Trophoblast cell (in vitro differentiated cells and primary cell): ENCODE results near the gene ARHGEF6.

Experiments used
- DNase-seq, 2 donors: peaks; one replicate each; pipeline ENCODE4 v3.0.0-alpha.2; 2016
- H2AFZ ChIP-seq: 2 replicates; pipeline ENCODE4 v1.6.1; 2013; ENCODE audit warnings: low read length, moderate library complexity, mild to moderate bottlenecking; ENCODE audit not compliant: insufficient read depth, poor library complexity
- H2AK5ac ChIP-seq: 2 replicates; pipeline ENCODE4 v1.6.1; 2013; ENCODE audit warnings: mild to moderate bottlenecking, low read length
- H2BK120ac ChIP-seq: 2 replicates; pipeline ENCODE4 v1.6.1; 2013; ENCODE audit warnings: low read length, mild to moderate bottlenecking, moderate library complexity; ENCODE audit not compliant: insufficient read depth, poor library complexity
- H2BK12ac ChIP-seq: 2 replicates; pipeline ENCODE4 v1.6.1; 2013; ENCODE audit warnings: mild to moderate bottlenecking, low read length, moderate library complexity
- H2BK5ac ChIP-seq: 2 replicates; pipeline ENCODE4 v1.6.1; 2013; ENCODE audit warnings: low read length, low read depth, moderate library complexity, mild to moderate bottlenecking; ENCODE audit not compliant: poor library complexity
- H3K14ac ChIP-seq: 2 replicates; pipeline ENCODE4 v1.6.1; 2013; ENCODE audit warnings: mild to moderate bottlenecking, low read length
- H3K18ac ChIP-seq: 2 replicates; pipeline ENCODE4 v1.6.1; 2013; ENCODE audit warnings: mild to moderate bottlenecking, low read length
- H3K23ac ChIP-seq: 2 replicates; pipeline ENCODE4 v1.6.1; 2013; ENCODE audit warnings: low read length
- H3K27ac ChIP-seq: 2 replicates; pipeline ENCODE4 v1.5.1; 2013; ENCODE audit warnings: low read depth, mild to moderate bottlenecking, inconsistent platforms, low read length, moderate library complexity
- H3K27me3 ChIP-seq: 2 replicates; pipeline ENCODE4 v1.6.1; 2013; ENCODE audit warnings: inconsistent platforms, mild to moderate bottlenecking, low read length, moderate library complexity; ENCODE audit not compliant: insufficient read depth
- H3K36me3 ChIP-seq, 2 experiments: 1 replicate in 1 of 2; 2 replicates in 1 of 2; pipeline ENCODE4 v1.6.1; 2013; ENCODE audit warnings: low read length in 2 of 2, mild to moderate bottlenecking in 2 of 2, moderate library complexity in 1 of 2; ENCODE audit not compliant: insufficient read depth in 2 of 2, control insufficient read depth in 1 of 2
- H3K4ac ChIP-seq: 2 replicates; pipeline ENCODE4 v1.6.1; 2013; ENCODE audit warnings: low read depth, mild to moderate bottlenecking, low read length, moderate library complexity
- H3K4me1 ChIP-seq, 2 experiments: 1 replicate in 1 of 2; 2 replicates in 1 of 2; pipeline ENCODE4 v1.6.1; 2013; ENCODE audit warnings: low read length in 2 of 2, mild to moderate bottlenecking in 2 of 2, moderate library complexity in 1 of 2; ENCODE audit not compliant: insufficient read depth in 2 of 2, control insufficient read depth in 1 of 2
- H3K4me2 ChIP-seq: 2 replicates; pipeline ENCODE4 v1.6.1; 2013; ENCODE audit warnings: inconsistent platforms, mild to moderate bottlenecking, low read length, moderate library complexity
- H3K4me3 ChIP-seq: 2 replicates; pipeline ENCODE4 v1.5.1; 2013; ENCODE audit warnings: mild to moderate bottlenecking, low read depth, low read length, inconsistent platforms
- H3K79me1 ChIP-seq: one replicate; pipeline ENCODE4 v1.6.1; 2013; ENCODE audit warnings: low read length
- H3K79me2 ChIP-seq: 2 replicates; pipeline ENCODE4 v1.6.1; 2013; ENCODE audit warnings: low read length, mild to moderate bottlenecking; ENCODE audit not compliant: control insufficient read depth, insufficient read depth, poor library complexity
- H3K9ac ChIP-seq: 2 replicates; pipeline ENCODE4 v1.6.1; 2013; ENCODE audit warnings: mild to moderate bottlenecking, low read length
- H3K9me3 ChIP-seq: 2 replicates; pipeline ENCODE4 v1.6.1; 2013; ENCODE audit warnings: low read depth, mild to moderate bottlenecking, control low read depth, inconsistent platforms, low read length; ENCODE audit not compliant: insufficient read depth
- H4K12ac ChIP-seq: 2 replicates; pipeline ENCODE4 v1.6.1; 2013; ENCODE audit warnings: low read depth, mild to moderate bottlenecking, low read length, moderate library complexity
- H4K8ac ChIP-seq: 2 replicates; pipeline ENCODE4 v1.6.1; 2013; ENCODE audit warnings: low read depth, mild to moderate bottlenecking, low read length, moderate library complexity
- H4K91ac ChIP-seq: one replicate; pipeline ENCODE4 v1.6.1; 2013; ENCODE audit warnings: low read depth, mild to moderate bottlenecking, low read length, moderate library complexity
- WGBS: extraction: QIAGEN DNeasy Blood & Tissue Kit; methylation state at CpG from one replicate; pipeline ENCODE4 v1.1.7; 2013; ENCODE audit warnings: missing lambda C conversion rate; ENCODE audit not compliant: insufficient read length, insufficient coverage; ENCODE audit errors: extremely low coverage; 5-methylcytosine and 5-hydroxymethylcytosine counted together

ARHGEF6 gene

DNA sequence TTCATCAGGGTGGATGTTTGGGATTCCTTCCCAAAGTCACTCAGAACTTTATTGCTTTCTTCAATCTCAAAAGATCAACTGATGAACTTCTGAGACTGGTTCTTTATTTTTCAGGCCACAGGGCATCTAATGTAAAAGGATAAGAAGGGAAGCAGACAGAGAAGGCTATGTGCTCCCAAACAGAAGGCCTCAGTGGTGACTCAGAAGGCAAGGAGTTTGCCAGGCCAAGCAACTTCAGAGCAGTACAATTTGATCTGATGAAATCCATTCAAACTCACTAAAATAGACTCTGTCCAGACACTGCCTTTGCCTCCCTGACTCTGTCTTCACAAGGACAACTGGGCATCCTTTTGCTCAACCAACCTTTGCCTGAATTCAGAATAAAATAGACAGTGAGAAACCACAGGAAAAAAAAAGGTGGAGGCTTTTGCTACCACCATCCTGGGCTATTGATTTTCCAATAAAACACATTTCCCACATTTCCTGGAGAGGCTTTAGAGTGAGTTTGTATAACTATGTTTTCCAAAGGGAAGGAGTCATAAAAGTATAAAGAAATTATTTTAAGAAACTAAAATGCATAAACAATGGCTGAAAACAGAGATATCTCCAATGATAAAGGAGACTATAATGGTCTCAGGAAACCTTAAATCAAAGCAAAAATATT is 55.2 kb downstream of the ARHGEF6 start:
- no peak overlapping the region for H4K91ac ChIP-seq
- H4K12ac ChIP-seq = no peak overlapping the region
- no peak overlapping the region for H3K27ac ChIP-seq
- H3K23ac ChIP-seq = no peak overlapping the region
- H2BK5ac ChIP-seq = no peak overlapping the region
- no peak overlapping the region for H2BK120ac ChIP-seq
- no peak overlapping the region for H4K8ac ChIP-seq
- no peak overlapping the region for H3K9ac ChIP-seq
- no peak overlapping the region for H3K4ac ChIP-seq
- H3K4me3 ChIP-seq = no peak overlapping the region
- H2AK5ac ChIP-seq = no peak overlapping the region
- H3K14ac ChIP-seq = no peak overlapping the region
- no peaks in the 10 kb centered on the region for H3K27me3 ChIP-seq
- H3K79me2 ChIP-seq = no peaks in the 10 kb centered on the region
- H3K4me1 ChIP-seq = no peaks in the 10 kb centered on the region
- no peak for DNase-seq
- H2BK12ac ChIP-seq = no peak overlapping the region
- H3K79me1 ChIP-seq = no peaks in the 10 kb centered on the region
- H3K4me2 ChIP-seq = no peak overlapping the region
- no peaks in the 10 kb centered on the region for H3K36me3 ChIP-seq
- H2AFZ ChIP-seq = no peak overlapping the region
- H3K9me3 ChIP-seq = no peaks in the 10 kb centered on the region
- H3K18ac ChIP-seq = no peak overlapping the region

DNA sequence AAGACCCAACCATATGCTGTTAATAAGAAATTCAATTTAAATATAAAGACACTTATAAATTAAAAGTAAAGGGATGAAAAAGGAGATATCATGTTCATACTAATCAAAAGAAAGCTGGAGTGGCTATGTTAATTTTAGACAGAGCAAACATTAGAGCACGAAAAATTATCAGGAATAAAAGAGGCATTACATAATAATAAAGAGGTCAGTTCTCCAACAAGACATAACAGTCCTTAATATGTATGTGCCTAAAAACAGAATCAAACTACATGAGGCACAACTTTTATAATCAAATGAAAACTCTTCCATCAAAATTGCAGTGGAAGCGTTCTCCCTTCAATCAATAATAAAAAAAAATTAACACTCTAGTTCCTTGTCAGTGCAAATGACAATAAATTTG is 62.6 kb downstream of the ARHGEF6 start:
- Histone ChIP-seq H2AK5ac (no peak overlapping the region), H3K9me3 (no peaks in the 10 kb centered on the region), H3K27me3 (no peaks in the 10 kb centered on the region), H4K12ac (no peak overlapping the region), H2AFZ (no peak overlapping the region), H3K79me2 (no peaks in the 10 kb centered on the region), H3K4me2 (no peak overlapping the region), H3K23ac (no peak overlapping the region), H2BK5ac (no peak overlapping the region), H3K4ac (no peak overlapping the region), H2BK12ac (no peak overlapping the region), H3K36me3 (no peaks in the 10 kb centered on the region), H3K27ac (no peak overlapping the region), H3K4me3 (no peak overlapping the region), H3K79me1 (no peaks in the 10 kb centered on the region), H3K18ac (no peak overlapping the region), H2BK120ac (no peak overlapping the region), H4K8ac (no peak overlapping the region), H3K4me1 (no peaks in the 10 kb centered on the region), H3K9ac (no peak overlapping the region), H4K91ac (no peak overlapping the region), H3K14ac (no peak overlapping the region)
- WGBS = no CpG with 5 or more reads among the region's 2 CpGs
- DNase-seq = no peak

DNA sequence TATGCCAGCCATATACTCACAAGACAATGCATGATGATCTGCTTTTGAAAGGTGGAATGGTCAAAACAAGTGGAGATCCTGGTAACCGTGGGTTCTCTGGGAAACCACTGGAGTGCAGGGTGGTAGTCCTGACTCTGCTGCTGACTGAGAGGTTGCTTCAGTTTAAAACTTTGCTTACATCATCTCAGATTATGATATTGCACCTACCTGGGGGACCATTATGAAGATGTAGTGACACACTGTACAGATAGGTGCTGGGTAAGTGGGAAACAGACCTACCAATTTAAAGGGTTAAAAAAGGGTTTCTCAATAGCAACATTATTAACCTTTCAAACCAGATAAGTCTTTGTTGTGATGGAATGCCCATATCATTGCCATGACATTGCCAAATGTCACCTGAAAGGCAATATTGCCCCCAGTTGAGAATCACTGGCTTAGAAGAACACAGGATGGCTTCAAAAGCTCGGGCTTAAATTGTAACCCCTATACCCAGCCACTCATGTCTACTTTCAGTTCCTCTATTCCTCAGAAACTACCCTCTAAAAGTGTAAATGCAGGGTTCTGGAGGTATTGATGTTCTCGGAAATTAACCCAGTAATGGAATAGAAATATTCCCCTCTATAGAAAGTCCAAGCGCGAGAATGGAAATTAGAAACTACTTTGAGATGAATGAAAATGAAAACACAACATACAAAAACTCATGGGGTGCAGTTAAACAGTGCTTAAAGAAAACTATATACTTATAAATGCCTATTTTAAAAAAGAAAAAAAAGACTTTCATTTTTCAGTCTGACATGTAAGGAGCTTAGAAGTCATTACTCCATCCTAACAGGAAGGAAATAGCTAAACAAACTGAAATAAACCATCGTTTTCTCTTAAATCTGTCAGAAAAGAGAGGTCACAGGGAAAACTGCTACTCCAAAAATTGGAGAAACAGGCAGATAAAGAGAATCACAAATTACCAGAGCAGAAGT is 65.8 kb downstream of the ARHGEF6 start:
- no peak overlapping the region for H2BK5ac ChIP-seq
- no peaks in the 10 kb centered on the region for H3K9me3 ChIP-seq
- H3K23ac ChIP-seq = no peak overlapping the region
- no peak overlapping the region for H3K18ac ChIP-seq
- H4K91ac ChIP-seq = no peak overlapping the region
- H2BK12ac ChIP-seq = no peak overlapping the region
- no peak overlapping the region for H3K4me3 ChIP-seq
- H3K9ac ChIP-seq = no peak overlapping the region
- H3K27ac ChIP-seq = no peak overlapping the region
- H4K8ac ChIP-seq = no peak overlapping the region
- no peak overlapping the region for H2BK120ac ChIP-seq
- no peaks in the 10 kb centered on the region for H3K36me3 ChIP-seq
- no peaks in the 10 kb centered on the region for H3K4me1 ChIP-seq
- no peak overlapping the region for H2AK5ac ChIP-seq
- WGBS = no CpG with 5 or more reads among the region's 6 CpGs
- H3K4me2 ChIP-seq = no peak overlapping the region
- no peaks in the 10 kb centered on the region for H3K27me3 ChIP-seq
- no peak overlapping the region for H2AFZ ChIP-seq
- no peaks in the 10 kb centered on the region for H3K79me1 ChIP-seq
- no peak overlapping the region for H3K14ac ChIP-seq
- no peaks in the 10 kb centered on the region for H3K79me2 ChIP-seq
- no peak for DNase-seq
- H3K4ac ChIP-seq = no peak overlapping the region
- H4K12ac ChIP-seq = no peak overlapping the region

DNA sequence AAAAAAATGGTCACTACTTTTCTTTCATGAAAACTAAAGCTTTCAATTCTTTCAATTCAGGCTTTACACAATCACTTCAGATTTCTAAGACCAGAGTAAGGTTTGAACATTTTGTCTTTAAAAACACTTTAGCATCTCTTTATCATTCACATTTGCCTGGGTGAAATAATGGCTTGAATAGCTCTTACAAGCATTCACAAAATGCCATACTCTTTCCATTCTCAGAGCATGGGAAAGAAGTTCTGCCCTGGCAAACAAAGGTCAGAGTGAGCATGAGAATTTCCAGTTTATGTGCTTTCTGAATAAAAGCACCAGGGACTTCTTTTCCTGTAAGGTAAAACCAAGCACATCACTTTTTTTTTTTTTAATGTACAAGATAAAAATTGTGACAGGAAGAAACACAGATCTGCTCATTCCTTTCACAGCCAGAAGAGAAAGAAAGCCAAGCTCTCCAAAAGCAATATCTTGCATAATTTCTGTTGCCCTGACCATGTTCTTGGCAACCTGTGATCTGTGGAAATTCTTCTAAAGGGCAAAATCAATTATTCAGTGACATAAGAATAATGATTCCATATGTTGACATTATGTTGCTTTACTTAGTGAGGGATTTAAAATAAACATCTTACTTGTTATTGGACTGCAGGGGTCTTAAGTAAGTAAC is 68.0 kb downstream of the ARHGEF6 start:
- H3K27me3 ChIP-seq = no peaks in the 10 kb centered on the region
- H3K9ac ChIP-seq = no peak overlapping the region
- no peak overlapping the region for H4K8ac ChIP-seq
- no peaks in the 10 kb centered on the region for H3K4me1 ChIP-seq
- H3K18ac ChIP-seq = no peak overlapping the region
- H3K23ac ChIP-seq = no peak overlapping the region
- no peak overlapping the region for H2AK5ac ChIP-seq
- no peak overlapping the region for H2BK12ac ChIP-seq
- H3K27ac ChIP-seq = no peak overlapping the region
- no peaks in the 10 kb centered on the region for H3K79me1 ChIP-seq
- no peaks in the 10 kb centered on the region for H3K79me2 ChIP-seq
- H3K4me2 ChIP-seq = no peak overlapping the region
- no peaks in the 10 kb centered on the region for H3K36me3 ChIP-seq
- no peak overlapping the region for H2BK120ac ChIP-seq
- no peak overlapping the region for H4K91ac ChIP-seq
- no peak overlapping the region for H3K14ac ChIP-seq
- H2BK5ac ChIP-seq = no peak overlapping the region
- H3K4ac ChIP-seq = no peak overlapping the region
- H4K12ac ChIP-seq = no peak overlapping the region
- DNase-seq = no peak
- no peak overlapping the region for H2AFZ ChIP-seq
- no peaks in the 10 kb centered on the region for H3K9me3 ChIP-seq
- no peak overlapping the region for H3K4me3 ChIP-seq
